ENCODE measurements around the gene TDRD10. TPM values are rescaled to one million over a fixed set of nuclear protein-coding genes. Genes with fewer than 3 reads are reported as not detected.

TDRD10 gene
- total RNA-seq, 2 donors from 2014 or later: not detected

GRCh38 chr1:154546264-154547063, 44.4 kb downstream of the TDRD10 start:
- H3K27me3 Mint-ChIP-seq: peaks cover 3 to 6% of the 10 kb centered on the region in 2 donors
- H3K9me3 Mint-ChIP-seq: no peaks in the 10 kb centered on the region
- H3K4me1 Mint-ChIP-seq (ENCODE audit: low read depth in 2 of 2): peaks cover 18 to 21% of the 10 kb centered on the region in 2 donors
- peak; percentile 65 to 82 for ATAC-seq
- H3K4me3 Mint-ChIP-seq: no peak overlapping the region
- peaks cover 15% of the 10 kb centered on the region for H3K36me3 Mint-ChIP-seq
- H3K27ac Mint-ChIP-seq: no peak overlapping the region
- no peak for DNase-seq (ENCODE audit: low spot score)

- no peak overlapping the region for H3K27ac Mint-ChIP-seq
- no peak overlapping the region for H3K4me3 Mint-ChIP-seq
- H3K9me3 Mint-ChIP-seq: no peaks in the 10 kb centered on the region
- DNase-seq (ENCODE audit: low spot score) (no peak), ATAC-seq (no peak)
- H3K27me3 Mint-ChIP-seq: peaks cover 0 to under 1% of the 10 kb centered on the region in 2 donors
- peaks cover 18 to 21% of the 10 kb centered on the region in 2 donors for H3K4me1 Mint-ChIP-seq (ENCODE audit: low read depth in 2 of 2)
- H3K36me3 Mint-ChIP-seq: peaks cover 15% of the 10 kb centered on the region
Measured at GRCh38 chr1:154547105-154547732, 45.2 kb downstream of the TDRD10 start.

- ATAC-seq (no peak), DNase-seq (ENCODE audit: low spot score) (no peak)
- peaks cover 18 to 22% of the 10 kb centered on the region in 2 donors for H3K4me1 Mint-ChIP-seq (ENCODE audit: low read depth in 2 of 2)
- no peak overlapping the region for H3K27ac Mint-ChIP-seq
- H3K27me3 Mint-ChIP-seq: no peaks in the 10 kb centered on the region
- H3K36me3 Mint-ChIP-seq: peaks cover 17% of the 10 kb centered on the region
- H3K9me3 Mint-ChIP-seq: no peaks in the 10 kb centered on the region
- H3K4me3 Mint-ChIP-seq: no peak overlapping the region
Measured at GRCh38 chr1:154548028-154548427, 46.0 kb downstream of the TDRD10 start.

- no peak overlapping the region for H3K27ac Mint-ChIP-seq
- no peaks in the 10 kb centered on the region for H3K27me3 Mint-ChIP-seq
- H3K4me1 Mint-ChIP-seq (ENCODE audit: low read depth in 2 of 2): peaks cover 18 to 31% of the 10 kb centered on the region in 2 donors
- ATAC-seq (no peak), DNase-seq (ENCODE audit: low spot score) (no peak)
- peaks cover 29% of the 10 kb centered on the region for H3K36me3 Mint-ChIP-seq
- no peaks in the 10 kb centered on the region for H3K9me3 Mint-ChIP-seq
- no peak overlapping the region for H3K4me3 Mint-ChIP-seq
Measured at GRCh38 chr1:154549202-154549770, 47.3 kb downstream of the TDRD10 start.

GRCh38 chr1:154550070-154550469, 48.1 kb downstream of the TDRD10 start:
- ATAC-seq (no peak), DNase-seq (ENCODE audit: low spot score) (no peak)
- Mint-ChIP-seq H3K36me3 (peaks cover 35% of the 10 kb centered on the region), H3K27ac (no peak overlapping the region), H3K9me3 (no peaks in the 10 kb centered on the region), H3K27me3 (no peaks in the 10 kb centered on the region), H3K4me1 (ENCODE audit: low read depth in 2 of 2) (peaks cover 17 to 37% of the 10 kb centered on the region in 2 donors), H3K4me3 (no peak overlapping the region)

- Mint-ChIP-seq H3K4me1 (ENCODE audit: low read depth in 2 of 2) (peaks cover 14 to 38% of the 10 kb centered on the region in 2 donors), H3K27ac (no peak overlapping the region), H3K27me3 (no peaks in the 10 kb centered on the region), H3K36me3 (peaks cover 37% of the 10 kb centered on the region), H3K9me3 (no peaks in the 10 kb centered on the region), H3K4me3 (no peak overlapping the region)
- ATAC-seq: no peak
- no peak for DNase-seq (ENCODE audit: low spot score)
Measured at GRCh38 chr1:154550657-154551056, 48.6 kb downstream of the TDRD10 start.

- no peak overlapping the region for H3K4me3 Mint-ChIP-seq
- H3K9me3 Mint-ChIP-seq: no peaks in the 10 kb centered on the region
- H3K27ac Mint-ChIP-seq: no peak overlapping the region
- peaks cover 21 to 44% of the 10 kb centered on the region in 2 donors for H3K4me1 Mint-ChIP-seq (ENCODE audit: low read depth in 2 of 2)
- H3K36me3 Mint-ChIP-seq: peaks cover 37% of the 10 kb centered on the region
- ATAC-seq (no peak), DNase-seq (ENCODE audit: low spot score) (no peak)
- H3K27me3 Mint-ChIP-seq: no peaks in the 10 kb centered on the region
Measured at GRCh38 chr1:154551474-154551873, 49.5 kb downstream of the TDRD10 start.

- Mint-ChIP-seq H3K4me1 (ENCODE audit: low read depth in 2 of 2) (peaks cover 26 to 48% of the 10 kb centered on the region in 2 donors), H3K27ac (no peak overlapping the region), H3K27me3 (no peaks in the 10 kb centered on the region), H3K4me3 (no peak overlapping the region), H3K36me3 (peaks cover 37% of the 10 kb centered on the region), H3K9me3 (no peaks in the 10 kb centered on the region)
- ATAC-seq (no peak), DNase-seq (ENCODE audit: low spot score) (no peak)
Measured at GRCh38 chr1:154552036-154552435, 50.0 kb downstream of the TDRD10 start.

GRCh38 chr1:154553056-154554030, 51.3 kb downstream of the TDRD10 start:
- H3K27me3 Mint-ChIP-seq: no peaks in the 10 kb centered on the region
- DNase-seq (ENCODE audit: low spot score) (no peak), ATAC-seq (no peak)
- peaks cover 46% of the 10 kb centered on the region for H3K36me3 Mint-ChIP-seq
- no peak overlapping the region for H3K4me3 Mint-ChIP-seq
- H3K27ac Mint-ChIP-seq: peak overlapping the region in 1 of 2 donors; percentile 17
- no peaks in the 10 kb centered on the region for H3K9me3 Mint-ChIP-seq
- peaks cover 36 to 52% of the 10 kb centered on the region in 2 donors for H3K4me1 Mint-ChIP-seq (ENCODE audit: low read depth in 2 of 2)

- H3K4me1 Mint-ChIP-seq (ENCODE audit: low read depth in 2 of 2): peaks cover 36 to 43% of the 10 kb centered on the region in 2 donors
- peaks cover 31% of the 10 kb centered on the region for H3K36me3 Mint-ChIP-seq
- H3K4me3 Mint-ChIP-seq: peak overlapping the region; percentile 96
- peak overlapping the region; percentile 80 to 92 for H3K27ac Mint-ChIP-seq
- DNase-seq (ENCODE audit: low spot score) (no peak), ATAC-seq (no peak)
- peaks cover 0 to 2% of the 10 kb centered on the region in 2 donors for H3K27me3 Mint-ChIP-seq
- H3K9me3 Mint-ChIP-seq: no peaks in the 10 kb centered on the region
Measured at GRCh38 chr1:154556422-154556821, 54.4 kb downstream of the TDRD10 start.

GRCh38 chr1:154557248-154557938, 55.4 kb downstream of the TDRD10 start:
- DNase-seq (ENCODE audit: low spot score): no peak
- H3K27ac Mint-ChIP-seq: peak overlapping the region; percentile 80 to 92

GRCh38 chr1:154557939-154558719, 56.1 kb downstream of the TDRD10 start, which contains the start of gene UBE2Q1:
UBE2Q1 (minus strand) TSS chr1:154558662; CDS start chr1:154558553, 109 bp downstream.
- H3K36me3 Mint-ChIP-seq: peaks cover 27% of the 10 kb centered on the region
- ATAC-seq: peak; percentile 0 to 15
- peak within 1 kb of the TSS; percentile 96 for H3K4me3 Mint-ChIP-seq
- DNase-seq (ENCODE audit: low spot score): no peak
- H3K9me3 Mint-ChIP-seq: no peaks in the 10 kb centered on the region
- H3K27me3 Mint-ChIP-seq: peaks cover 0 to 2% of the 10 kb centered on the region in 2 donors
- H3K4me1 Mint-ChIP-seq (ENCODE audit: low read depth in 2 of 2): peaks cover 36 to 41% of the 10 kb centered on the region in 2 donors
- peak within 1 kb of the TSS; percentile 92 to 94 for H3K27ac Mint-ChIP-seq

More at GRCh38 chr1:154557248-154557938, 55.4 kb downstream of the TDRD10 start:
- H3K4me3 Mint-ChIP-seq: peak overlapping the region; percentile 96
- peaks cover 31% of the 10 kb centered on the region for H3K36me3 Mint-ChIP-seq
- H3K4me1 Mint-ChIP-seq (ENCODE audit: low read depth in 2 of 2): peaks cover 36 to 43% of the 10 kb centered on the region in 2 donors
- H3K9me3 Mint-ChIP-seq: no peaks in the 10 kb centered on the region
- H3K27me3 Mint-ChIP-seq: peaks cover 0 to 2% of the 10 kb centered on the region in 2 donors
- ATAC-seq: no peak

Measured in natural killer cell treated with Interleukin-12 subunit alpha and Interleukin-12 subunit beta and Interleukin-15 and Interleukin-18, amount 100 ng/mL, for 72 hours (primary cell).